ENCODE data around the gene SH3TC2. TPM values are rescaled to one million over a fixed set of nuclear protein-coding genes. Genes with fewer than 3 reads are reported as not detected.

SH3TC2 gene
- total and polyA plus RNA-seq, 7 donors = 0.18 to 1.9 (median 0.60) TPM

GRCh38 chr5:149019679-149020078 lies 43.2 kb downstream of the SH3TC2 start:
- H3K36me3 ChIP-seq (ENCODE audit: insufficient read depth in 1 of 2, low read depth in 1 of 2) = no peaks in the 10 kb centered on the region
- TF ChIP-seq, protein P1, sequence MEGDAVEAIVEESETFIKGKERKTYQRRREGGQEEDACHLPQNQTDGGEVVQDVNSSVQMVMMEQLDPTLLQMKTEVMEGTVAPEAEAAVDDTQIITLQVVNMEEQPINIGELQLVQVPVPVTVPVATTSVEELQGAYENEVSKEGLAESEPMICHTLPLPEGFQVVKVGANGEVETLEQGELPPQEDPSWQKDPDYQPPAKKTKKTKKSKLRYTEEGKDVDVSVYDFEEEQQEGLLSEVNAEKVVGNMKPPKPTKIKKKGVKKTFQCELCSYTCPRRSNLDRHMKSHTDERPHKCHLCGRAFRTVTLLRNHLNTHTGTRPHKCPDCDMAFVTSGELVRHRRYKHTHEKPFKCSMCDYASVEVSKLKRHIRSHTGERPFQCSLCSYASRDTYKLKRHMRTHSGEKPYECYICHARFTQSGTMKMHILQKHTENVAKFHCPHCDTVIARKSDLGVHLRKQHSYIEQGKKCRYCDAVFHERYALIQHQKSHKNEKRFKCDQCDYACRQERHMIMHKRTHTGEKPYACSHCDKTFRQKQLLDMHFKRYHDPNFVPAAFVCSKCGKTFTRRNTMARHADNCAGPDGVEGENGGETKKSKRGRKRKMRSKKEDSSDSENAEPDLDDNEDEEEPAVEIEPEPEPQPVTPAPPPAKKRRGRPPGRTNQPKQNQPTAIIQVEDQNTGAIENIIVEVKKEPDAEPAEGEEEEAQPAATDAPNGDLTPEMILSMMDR (IDR thresholded peaks at IDR 0.05) = no peak
- no peaks in the 10 kb centered on the region for H3K27me3 ChIP-seq (ENCODE audit: insufficient read depth in 3 of 3, low read length in 2 of 3)
- intact Hi-C loops (cut with DNase I) = no loop called here
- no peak overlapping the region for H3K27ac ChIP-seq
- no peak for DNase-seq
- WGBS, 3 donors = 62 to 79% (median 73%) methylated on average over 4 of the region's 4 CpGs
- no peak overlapping the region for H3K4me3 ChIP-seq
- ATAC-seq = no peak
- H3K9me3 ChIP-seq = no peaks in the 10 kb centered on the region
- H3K4me1 ChIP-seq = peaks cover 5% of the 10 kb centered on the region

DNA sequence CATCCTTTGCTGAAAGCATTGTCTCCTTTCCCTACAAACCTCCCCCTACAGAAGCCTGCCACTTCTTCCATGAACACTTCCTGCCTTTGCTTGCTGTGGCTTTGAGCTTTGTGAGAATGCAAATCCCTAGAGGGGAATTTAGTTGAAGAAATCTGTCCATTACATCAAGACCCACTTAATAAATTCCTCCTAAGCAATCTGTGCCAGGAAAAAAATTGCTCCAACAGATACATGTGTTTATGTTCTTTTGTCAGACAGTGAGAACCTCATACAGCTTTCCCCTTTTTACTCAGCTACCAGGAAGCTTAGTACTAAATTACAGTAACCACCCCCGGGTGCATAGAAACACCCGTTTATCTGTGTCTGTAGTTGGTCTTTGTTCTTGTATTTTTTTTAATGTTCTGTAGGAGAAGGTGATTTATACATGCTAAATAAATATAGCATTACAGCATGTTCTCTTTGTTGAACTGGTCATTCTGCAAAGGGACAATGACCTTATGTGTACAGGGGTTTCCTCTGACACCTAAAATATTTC lies 43.9 kb downstream of the SH3TC2 start:
- intact Hi-C loops (cut with DNase I) = no loop called here
- Histone ChIP-seq H3K27me3 (ENCODE audit: insufficient read depth in 3 of 3, low read length in 2 of 3) (no peaks in the 10 kb centered on the region), H3K4me1 (no peaks in the 10 kb centered on the region), H3K9me3 (no peaks in the 10 kb centered on the region), H3K36me3 (ENCODE audit: insufficient read depth in 1 of 2, low read depth in 1 of 2) (no peaks in the 10 kb centered on the region), H3K27ac (no peak overlapping the region), H3K4me3 (no peak overlapping the region)
- no peak for DNase-seq
- no peak for ATAC-seq
- TF ChIP-seq, protein P1 (IDR thresholded peaks at IDR 0.05) = no peak
- 37 to 49% (median 37%) methylated on average over 2 of the region's 2 CpGs for WGBS, 3 donors

DNA sequence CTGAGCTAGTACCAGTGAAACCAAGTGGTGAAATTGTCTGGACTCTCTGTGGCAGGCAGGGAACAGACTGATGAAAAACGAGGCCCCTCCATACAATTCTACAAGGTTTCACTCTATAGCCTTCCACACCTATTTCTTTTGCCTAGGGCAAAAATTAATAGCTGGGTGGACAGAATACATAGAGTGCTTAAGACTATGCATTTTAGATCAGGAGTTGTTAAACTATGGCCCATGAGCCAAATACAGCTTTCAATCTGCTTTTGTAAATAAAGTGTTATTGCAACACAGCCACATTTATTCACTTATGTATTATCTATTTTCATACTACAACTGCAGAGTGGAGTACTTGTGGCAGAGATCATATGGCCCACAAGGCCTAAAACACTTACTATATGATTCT lies 45.2 kb downstream of the SH3TC2 start:
- intact Hi-C loops (cut with DNase I) = no loop called here
- TF ChIP-seq, protein P1 (IDR thresholded peaks at IDR 0.05) = no peak
- ATAC-seq (no peak), DNase-seq (no peak)
- H3K36me3 ChIP-seq (ENCODE audit: insufficient read depth in 1 of 2, low read depth in 1 of 2) = no peaks in the 10 kb centered on the region
- no peaks in the 10 kb centered on the region for H3K9me3 ChIP-seq
- 90 to 94% (median 94%) methylated on average over 1 of the region's 1 CpG for WGBS, 3 donors
- H3K27ac ChIP-seq = no peak overlapping the region
- H3K4me3 ChIP-seq = no peak overlapping the region
- H3K27me3 ChIP-seq (ENCODE audit: insufficient read depth in 3 of 3, low read length in 2 of 3) = no peaks in the 10 kb centered on the region
- H3K4me1 ChIP-seq = no peaks in the 10 kb centered on the region

DNA sequence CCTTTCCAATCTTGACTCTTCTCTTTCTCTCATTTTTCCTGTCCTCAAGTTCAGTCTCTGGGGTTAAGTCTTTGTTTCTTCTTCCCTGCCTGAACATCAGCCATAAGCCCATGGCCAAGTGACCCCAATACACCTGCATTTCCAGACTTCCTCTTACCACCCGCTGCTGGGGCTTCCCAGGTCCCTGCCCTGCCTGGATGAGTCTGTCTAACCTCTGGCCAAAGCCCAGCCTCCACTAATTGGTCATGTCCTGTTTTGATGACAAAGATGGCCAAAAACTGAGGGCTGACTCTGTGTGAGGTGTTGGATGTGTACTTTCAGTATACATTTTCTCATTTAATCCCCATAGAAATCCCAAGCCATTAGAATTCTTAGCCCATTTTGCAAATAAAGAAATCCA lies 47.3 kb downstream of the SH3TC2 start:
- 78 to 80% (median 80%) methylated on average over 1 of the region's 1 CpG for WGBS, 3 donors
- DNase-seq (no peak), ATAC-seq (no peak)
- Histone ChIP-seq H3K27me3 (ENCODE audit: insufficient read depth in 3 of 3, low read length in 2 of 3) (no peaks in the 10 kb centered on the region), H3K4me3 (no peak overlapping the region), H3K4me1 (no peaks in the 10 kb centered on the region), H3K27ac (no peak overlapping the region), H3K9me3 (no peaks in the 10 kb centered on the region), H3K36me3 (ENCODE audit: insufficient read depth in 1 of 2, low read depth in 1 of 2) (no peaks in the 10 kb centered on the region)
- intact Hi-C loops (cut with DNase I) = no loop called here
- TF ChIP-seq, protein P1 (IDR thresholded peaks at IDR 0.05) = no peak

DNA sequence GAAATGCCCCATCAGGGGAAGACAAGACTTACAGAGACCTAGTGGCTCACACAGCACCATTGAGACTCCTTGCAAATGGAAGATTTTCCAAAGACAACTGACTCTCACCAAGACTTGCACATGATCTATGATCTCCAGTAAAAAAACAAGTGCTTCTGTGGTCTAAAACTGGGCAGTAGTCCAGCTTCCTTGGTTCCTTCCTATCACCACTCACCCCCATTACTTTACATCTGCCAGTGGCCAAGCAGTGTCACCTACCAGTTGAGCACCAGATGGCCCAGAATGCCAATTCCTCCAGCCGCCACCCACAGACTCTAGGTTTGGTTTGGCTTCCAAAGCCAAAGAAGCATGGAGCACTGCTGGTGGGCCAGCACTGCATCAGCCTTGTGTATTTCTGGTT lies 47.7 kb downstream of the SH3TC2 start:
- intact Hi-C loops (cut with DNase I) = no loop called here
- no peaks in the 10 kb centered on the region for H3K4me1 ChIP-seq
- WGBS, 3 donors = 93 to 96% (median 94%) methylated on average over 1 of the region's 1 CpG

More for the DNA sequence above, 47.7 kb downstream of the SH3TC2 start:
- TF ChIP-seq, protein P1 (IDR thresholded peaks at IDR 0.05) = no peak
- no peak overlapping the region for H3K27ac ChIP-seq
- no peaks in the 10 kb centered on the region for H3K36me3 ChIP-seq (ENCODE audit: insufficient read depth in 1 of 2, low read depth in 1 of 2)
- H3K4me3 ChIP-seq = no peak overlapping the region
- no peak for DNase-seq
- H3K27me3 ChIP-seq (ENCODE audit: insufficient read depth in 3 of 3, low read length in 2 of 3) = no peaks in the 10 kb centered on the region
- no peaks in the 10 kb centered on the region for H3K9me3 ChIP-seq
- ATAC-seq = no peak

All from psoas muscle (tissue), 8 donors.